RWPE1 (cell line): Measurements from ENCODE around the gene YOD1.

ENCODE experiments used
- CTCF ChIA-PET: fragments of 350-600 bp; sonication (Branson Sonifier 250); formaldehyde crosslinking; extraction: SDS; loops from one replicate; lab custom pipeline; 2021; lab: Yijun Ruan, JAX
- POLR2A ChIA-PET: fragments of 400-600 bp; formaldehyde crosslinking; extraction: SDS; loops from one replicate; lab custom pipeline; 2020; ENCODE audit warnings: antibody characterized with exemption; ENCODE audit not compliant: low non-redundant PET; lab: Yijun Ruan, JAX
- DNase-seq: peaks from one replicate; pipeline ENCODE4 v3.0.0; 2012; ENCODE audit warnings: low spot score
- H3K27ac ChIP-seq: fragments of 450-650 bp; 2 replicates; pipeline ENCODE4 v1.5.1; 2017
- TF ChIP-seq, protein P1 (sequence below): fragments of 450-650 bp; conservative IDR thresholded peaks from 2 replicates; pipeline ENCODE4 v1.5.1; 2017; ENCODE audit warnings: low read depth, mild to moderate bottlenecking

YOD1 gene

DNA sequence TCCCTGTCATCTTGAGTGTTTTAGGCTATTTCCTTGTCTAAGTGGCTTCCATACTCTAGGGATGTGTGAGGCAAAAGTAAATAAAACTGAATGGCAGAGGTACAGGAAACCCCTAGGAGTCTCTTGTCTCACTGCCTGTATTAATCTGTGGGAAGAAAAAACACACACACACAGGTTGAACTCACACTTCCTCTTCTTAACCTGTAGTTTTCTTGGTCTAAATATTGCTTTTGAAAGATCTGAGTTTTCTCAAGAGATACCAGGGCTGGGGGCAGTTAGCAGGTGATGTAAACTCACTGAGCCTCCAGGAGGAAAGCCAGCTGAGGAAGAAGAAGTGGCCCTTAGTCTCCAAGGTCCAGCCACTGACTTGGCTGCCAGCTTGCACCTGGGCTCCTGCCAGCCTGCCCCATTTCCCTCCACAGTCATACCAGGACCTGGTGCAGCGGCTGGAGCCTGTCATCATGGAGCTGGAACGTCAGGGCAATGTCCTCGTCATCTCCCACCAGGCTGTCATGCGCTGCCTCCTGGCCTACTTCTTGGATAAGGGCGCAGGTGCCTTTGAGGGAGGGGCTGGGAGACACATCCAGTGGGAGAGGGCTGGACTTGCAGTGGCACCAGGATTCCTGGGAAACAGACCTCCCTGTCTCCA lies 19.0 kb upstream of the YOD1 start:
- POLR2A ChIA-PET, result no interaction called here

DNA sequence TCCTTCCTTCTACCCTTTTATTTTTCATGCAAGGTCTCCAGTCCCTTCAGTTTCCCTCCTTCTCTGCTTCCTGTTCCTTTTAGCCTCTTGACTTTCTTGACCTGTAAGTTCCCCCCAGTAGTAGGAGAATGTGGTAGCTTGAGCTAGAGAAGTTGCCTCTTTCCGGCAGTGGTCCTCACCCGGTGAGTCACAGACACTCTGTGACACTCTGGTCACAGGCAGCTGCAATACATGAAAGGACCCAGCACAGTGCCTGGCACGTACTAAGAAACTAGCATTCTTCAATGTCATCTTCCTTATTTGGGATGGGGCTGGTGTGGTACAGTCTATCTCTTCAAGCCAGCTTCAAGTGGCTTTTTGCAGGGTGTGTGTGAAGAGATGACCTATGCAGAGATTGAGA lies 18.1 kb upstream of the YOD1 start:
- no peak for DNase-seq
- POLR2A ChIA-PET, result no interaction called here
- TF ChIP-seq, protein P1, sequence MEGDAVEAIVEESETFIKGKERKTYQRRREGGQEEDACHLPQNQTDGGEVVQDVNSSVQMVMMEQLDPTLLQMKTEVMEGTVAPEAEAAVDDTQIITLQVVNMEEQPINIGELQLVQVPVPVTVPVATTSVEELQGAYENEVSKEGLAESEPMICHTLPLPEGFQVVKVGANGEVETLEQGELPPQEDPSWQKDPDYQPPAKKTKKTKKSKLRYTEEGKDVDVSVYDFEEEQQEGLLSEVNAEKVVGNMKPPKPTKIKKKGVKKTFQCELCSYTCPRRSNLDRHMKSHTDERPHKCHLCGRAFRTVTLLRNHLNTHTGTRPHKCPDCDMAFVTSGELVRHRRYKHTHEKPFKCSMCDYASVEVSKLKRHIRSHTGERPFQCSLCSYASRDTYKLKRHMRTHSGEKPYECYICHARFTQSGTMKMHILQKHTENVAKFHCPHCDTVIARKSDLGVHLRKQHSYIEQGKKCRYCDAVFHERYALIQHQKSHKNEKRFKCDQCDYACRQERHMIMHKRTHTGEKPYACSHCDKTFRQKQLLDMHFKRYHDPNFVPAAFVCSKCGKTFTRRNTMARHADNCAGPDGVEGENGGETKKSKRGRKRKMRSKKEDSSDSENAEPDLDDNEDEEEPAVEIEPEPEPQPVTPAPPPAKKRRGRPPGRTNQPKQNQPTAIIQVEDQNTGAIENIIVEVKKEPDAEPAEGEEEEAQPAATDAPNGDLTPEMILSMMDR, result no peak
- no peak overlapping the region for H3K27ac ChIP-seq
- CTCF ChIA-PET, result interaction anchor here (1.4 kb wide), 1 partner anchor 20 kb away, joined by 3 read pairs; no protein-coding TSS in a partner anchor

More for the DNA sequence above, 19.0 kb upstream of the YOD1 start:
- DNase-seq, result no peak
- CTCF ChIA-PET, result interaction anchor here (0.6 to 1.4 kb wide), 2 partner anchors 21 to 800 kb away, joined by 3 to 4 read pairs; no protein-coding TSS in a partner anchor
- TF ChIP-seq, protein P1, result no peak
- H3K27ac ChIP-seq, result peak overlapping the region; percentile 4; the same call in 1 of the 2 replicates

DNA sequence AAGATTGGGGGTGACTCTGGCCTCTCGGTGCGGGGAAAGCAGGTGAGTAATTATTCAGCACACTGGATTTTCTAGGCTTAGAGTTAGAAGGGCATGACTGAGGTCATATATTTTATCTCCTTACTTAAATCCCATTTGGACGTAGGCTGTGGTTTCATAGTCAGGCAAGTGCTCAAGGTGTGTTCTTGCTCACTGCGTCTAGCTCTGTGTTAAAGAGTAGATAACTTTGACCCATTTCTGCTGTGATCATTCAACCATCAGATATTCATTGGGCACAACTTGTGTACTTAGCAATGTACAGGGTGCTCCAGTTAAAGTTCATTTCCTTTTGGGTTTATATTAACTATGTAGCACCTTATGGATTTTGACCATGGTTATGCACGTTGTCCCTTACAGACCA lies 16.7 kb upstream of the YOD1 start:
- TF ChIP-seq, protein P1, result no peak
- ChIA-PET CTCF (no interaction called here), POLR2A (no interaction called here)
- H3K27ac ChIP-seq, result no peak overlapping the region
- no peak for DNase-seq

DNA sequence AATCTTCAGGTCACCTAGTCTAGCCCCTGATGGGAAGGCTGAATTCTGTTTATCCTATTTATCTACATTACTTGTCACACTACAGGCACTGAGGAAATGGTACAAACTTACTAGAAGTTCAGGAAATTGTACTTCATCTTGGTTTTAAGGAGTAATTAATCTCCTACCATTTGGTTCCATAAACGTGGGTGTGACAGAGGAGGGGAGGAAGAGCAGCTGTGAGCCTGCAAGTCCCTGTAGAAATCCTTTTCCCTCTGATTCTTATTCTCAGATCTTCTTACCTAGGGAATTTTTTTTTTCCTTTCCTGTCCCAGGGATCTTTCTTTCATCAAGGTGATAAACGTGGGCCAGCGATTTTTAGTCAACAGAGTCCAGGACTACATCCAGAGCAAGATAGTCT lies 16.2 kb upstream of the YOD1 start:
- TF ChIP-seq, protein P1, result no peak

DNA sequence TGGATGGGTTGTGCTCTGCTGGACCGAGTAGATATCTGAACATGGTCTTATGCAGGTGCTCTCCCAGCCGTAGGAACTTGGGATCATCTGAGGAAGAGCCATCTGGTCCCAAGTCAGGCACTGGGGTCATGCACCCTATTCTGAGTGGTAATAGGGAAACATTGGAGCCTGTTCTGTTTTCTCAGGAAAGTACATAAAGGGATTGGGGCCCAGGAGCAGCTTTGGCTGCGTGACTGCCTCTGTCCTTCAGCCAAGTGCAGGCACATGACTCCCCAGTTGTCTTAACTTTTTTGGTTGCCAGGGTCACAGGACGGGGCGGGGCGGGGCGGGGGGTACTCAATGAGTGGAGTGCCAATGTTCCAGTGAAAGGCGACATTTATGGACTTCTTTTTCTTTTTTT lies 13.6 kb upstream of the YOD1 start:
- no peak for DNase-seq
- TF ChIP-seq, protein P1, result no peak
- CTCF ChIA-PET, result interaction anchor here (0.7 kb wide), 1 partner anchor 14 kb away, joined by 8 read pairs; no protein-coding TSS in a partner anchor
- H3K27ac ChIP-seq, result no peak overlapping the region
- POLR2A ChIA-PET, result no interaction called here

More for the DNA sequence above, 16.2 kb upstream of the YOD1 start:
- H3K27ac ChIP-seq, result no peak overlapping the region
- CTCF ChIA-PET, result no interaction called here
- DNase-seq, result no peak
- POLR2A ChIA-PET, result no interaction called here

DNA sequence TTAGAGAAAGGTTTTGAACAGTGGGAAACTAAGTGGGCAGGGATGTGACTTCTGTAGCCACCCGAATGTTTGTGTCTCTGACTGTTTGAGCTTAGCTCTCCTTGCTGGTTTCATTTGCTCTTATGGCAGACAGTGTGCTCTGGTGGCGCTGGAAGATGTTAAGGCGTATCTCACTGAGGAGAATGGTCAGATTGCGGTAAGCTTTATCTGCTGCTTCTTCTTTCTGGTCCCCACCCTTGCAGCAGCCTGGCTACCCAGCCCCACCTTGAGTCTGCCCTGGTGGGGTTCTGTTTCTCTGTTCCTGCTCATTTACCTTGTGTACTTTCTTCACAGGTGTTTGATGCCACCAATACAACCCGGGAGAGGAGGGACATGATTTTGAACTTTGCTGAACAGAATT lies 12.0 kb upstream of the YOD1 start:
- TF ChIP-seq, protein P1, result no peak
- DNase-seq, result no peak
- no peak overlapping the region for H3K27ac ChIP-seq
- POLR2A ChIA-PET, result no interaction called here
- CTCF ChIA-PET, result no interaction called here
